ENCODE measurements around the gene KCNC1. TPM values are rescaled to one million over a fixed set of nuclear protein-coding genes. Genes with fewer than 3 reads are reported as not detected.

KCNC1 gene
- polyA plus RNA-seq, 1 donor from 2014 or later: 8.9 TPM

- H3K9me2 ChIP-seq (ENCODE audit: insufficient read depth, low read length): no peaks in the 10 kb centered on the region
- no peaks in the 10 kb centered on the region for H3F3A ChIP-seq (ENCODE audit: insufficient read depth, low read length, poor library complexity, severe bottlenecking)
- no peaks in the 10 kb centered on the region for H3K36me3 ChIP-seq (ENCODE audit: insufficient read depth, low read length)
- no peak overlapping the region for H2AFZ ChIP-seq (ENCODE audit: low read depth, low read length)
- H3K4me2 ChIP-seq (ENCODE audit: low read length): no peak overlapping the region
- H4K20me1 ChIP-seq (ENCODE audit: insufficient read depth): peaks cover 3% of the 10 kb centered on the region
- no peak overlapping the region for H3K4me3 ChIP-seq (ENCODE audit: low read length)
- H3K79me2 ChIP-seq (replicated peaks; ENCODE audit: insufficient read depth, low read length): peaks cover 32% of the 10 kb centered on the region
- H3K27me3 ChIP-seq (ENCODE audit: insufficient read depth, low read depth, low read length): no peaks in the 10 kb centered on the region
- no peak overlapping the region for H3K27ac ChIP-seq (ENCODE audit: low read length)
- no peaks in the 10 kb centered on the region for H3K9me3 ChIP-seq (ENCODE audit: low read length)
- H3K9ac ChIP-seq (ENCODE audit: low read length): no peak overlapping the region
- TF ChIP-seq RAD21 (conservative IDR thresholded peaks at IDR 0.05) (no peak), POLR2AphosphoS5 (IDR thresholded peaks at IDR 0.05) (no peak)
- TF ChIP-seq, protein P1, sequence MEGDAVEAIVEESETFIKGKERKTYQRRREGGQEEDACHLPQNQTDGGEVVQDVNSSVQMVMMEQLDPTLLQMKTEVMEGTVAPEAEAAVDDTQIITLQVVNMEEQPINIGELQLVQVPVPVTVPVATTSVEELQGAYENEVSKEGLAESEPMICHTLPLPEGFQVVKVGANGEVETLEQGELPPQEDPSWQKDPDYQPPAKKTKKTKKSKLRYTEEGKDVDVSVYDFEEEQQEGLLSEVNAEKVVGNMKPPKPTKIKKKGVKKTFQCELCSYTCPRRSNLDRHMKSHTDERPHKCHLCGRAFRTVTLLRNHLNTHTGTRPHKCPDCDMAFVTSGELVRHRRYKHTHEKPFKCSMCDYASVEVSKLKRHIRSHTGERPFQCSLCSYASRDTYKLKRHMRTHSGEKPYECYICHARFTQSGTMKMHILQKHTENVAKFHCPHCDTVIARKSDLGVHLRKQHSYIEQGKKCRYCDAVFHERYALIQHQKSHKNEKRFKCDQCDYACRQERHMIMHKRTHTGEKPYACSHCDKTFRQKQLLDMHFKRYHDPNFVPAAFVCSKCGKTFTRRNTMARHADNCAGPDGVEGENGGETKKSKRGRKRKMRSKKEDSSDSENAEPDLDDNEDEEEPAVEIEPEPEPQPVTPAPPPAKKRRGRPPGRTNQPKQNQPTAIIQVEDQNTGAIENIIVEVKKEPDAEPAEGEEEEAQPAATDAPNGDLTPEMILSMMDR (IDR thresholded peaks at IDR 0.05; ENCODE audit: poor library complexity, severe bottlenecking): no peak
These were observed 6.9 kb downstream of the KCNC1 start for GRCh38 chr11:17741487-17741886.

DNA sequence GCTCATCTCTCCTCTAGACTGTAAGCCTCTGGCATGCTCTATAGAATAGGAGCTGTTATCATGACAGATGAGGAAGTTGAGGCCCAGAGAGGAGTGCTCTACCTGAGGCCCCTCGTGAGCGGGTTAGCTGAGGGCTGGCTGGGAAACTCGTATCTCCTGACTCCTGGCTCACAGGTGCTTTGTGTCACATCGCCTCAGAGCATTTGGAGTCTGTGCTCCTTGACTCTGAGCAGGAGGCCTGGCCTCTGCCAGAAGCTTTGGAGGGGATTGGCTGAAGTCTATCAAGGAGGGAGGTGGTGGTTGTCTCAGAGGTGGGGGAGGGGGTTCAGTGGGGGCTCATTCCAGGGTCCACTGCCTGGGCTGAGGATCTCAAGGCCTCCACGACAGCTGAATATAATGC is 7.4 kb downstream of the KCNC1 start:
- H3F3A ChIP-seq (ENCODE audit: insufficient read depth, low read length, poor library complexity, severe bottlenecking): no peaks in the 10 kb centered on the region
- TF ChIP-seq POLR2AphosphoS5 (IDR thresholded peaks at IDR 0.05): no peak
- no peak for TF ChIP-seq SMC3 (conservative IDR thresholded peaks at IDR 0.05; ENCODE audit: poor library complexity)
- TF ChIP-seq RAD21 (conservative IDR thresholded peaks at IDR 0.05): no peak
- TF ChIP-seq TAF1 (IDR thresholded peaks at IDR 0.05; ENCODE audit: low read depth): no peak
- TF ChIP-seq EP300 (conservative IDR thresholded peaks at IDR 0.05; ENCODE audit: poor library complexity, severe bottlenecking): no peak
- no peak for TF ChIP-seq EZH2 (IDR thresholded peaks at IDR 0.05; ENCODE audit: borderline replicate concordance, insufficient read depth, low read length, poor library complexity, severe bottlenecking)
- no peak for TF ChIP-seq MXI1 (conservative IDR thresholded peaks at IDR 0.05; ENCODE audit: poor library complexity, severe bottlenecking)
- no peak for TF ChIP-seq REST (IDR thresholded peaks at IDR 0.05; ENCODE audit: borderline replicate concordance)
- TF ChIP-seq, protein P1 (IDR thresholded peaks at IDR 0.05; ENCODE audit: poor library complexity, severe bottlenecking): no peak
- no peaks in the 10 kb centered on the region for H3K36me3 ChIP-seq (ENCODE audit: insufficient read depth, low read length)
- H3K9me2 ChIP-seq (ENCODE audit: insufficient read depth, low read length): no peaks in the 10 kb centered on the region
- peaks cover 26% of the 10 kb centered on the region for H3K79me2 ChIP-seq (replicated peaks; ENCODE audit: insufficient read depth, low read length)
- no peaks in the 10 kb centered on the region for H3K9me3 ChIP-seq (ENCODE audit: low read length)
- no peak overlapping the region for H3K4me3 ChIP-seq (ENCODE audit: low read length)
- peaks cover 3% of the 10 kb centered on the region for H4K20me1 ChIP-seq (ENCODE audit: insufficient read depth)
- no peak overlapping the region for H3K27ac ChIP-seq (ENCODE audit: low read length)
- H3K9ac ChIP-seq (ENCODE audit: low read length): no peak overlapping the region
- H3K27me3 ChIP-seq (ENCODE audit: insufficient read depth, low read depth, low read length): no peaks in the 10 kb centered on the region
- H2AFZ ChIP-seq (ENCODE audit: low read depth, low read length): no peak overlapping the region
- H3K4me2 ChIP-seq (ENCODE audit: low read length): no peak overlapping the region
